ENCODE results near the gene TMEM132A. TPM values are rescaled to one million over a fixed set of nuclear protein-coding genes. Genes with fewer than 3 reads are reported as not detected.

Gene TMEM132A
- total and polyA plus RNA-seq, 9 of the 15 experiments (the other 6 are each of a cell fraction or from before 2014, with no cell fraction given) = 0.04 to 1.1 (median 0.18) TPM; not detected in 4

DNA sequence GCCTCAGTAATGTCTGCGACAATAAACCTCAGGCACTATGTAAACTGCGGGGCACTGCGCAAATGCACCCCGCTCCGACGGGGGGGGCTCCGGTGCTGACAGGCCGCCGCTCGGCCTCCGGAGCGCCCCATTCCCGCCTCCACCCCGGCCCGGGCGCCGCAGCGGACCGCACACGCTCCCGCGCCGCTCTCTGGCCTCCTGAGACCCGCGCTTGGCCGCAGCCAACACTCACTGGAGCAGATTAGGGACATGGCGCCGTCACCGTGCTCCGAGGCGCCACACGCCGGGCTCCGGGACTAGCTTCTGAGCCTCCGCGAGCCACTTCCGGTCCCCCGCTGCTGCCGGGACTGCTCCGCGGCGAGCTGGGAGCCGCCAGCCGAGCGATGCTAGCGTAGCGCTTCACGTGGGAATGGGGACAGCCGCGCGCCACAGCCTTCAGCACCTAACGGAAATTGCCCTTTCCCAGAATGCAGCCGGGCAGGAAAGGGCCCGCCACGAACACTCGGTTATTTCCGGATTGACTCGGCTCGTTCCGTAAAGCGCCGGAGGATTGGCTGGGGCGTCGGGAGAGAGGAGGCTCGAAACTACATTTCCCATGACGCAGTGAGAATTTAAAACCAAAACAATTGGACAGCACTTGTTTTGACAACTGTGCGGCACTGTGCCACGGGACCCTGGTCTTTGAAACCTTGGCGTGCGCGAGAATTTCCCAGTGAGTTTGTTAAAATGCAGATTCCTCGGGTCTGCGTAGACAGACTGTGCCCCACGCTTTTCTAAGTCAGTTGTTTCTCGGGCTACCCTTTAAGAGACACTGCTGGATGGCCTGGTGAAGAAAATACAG lies 17.9 kb upstream of the TMEM132A start, which contains the start of gene PRPF19 (continued):
- TF ChIP-seq ZNF707 (CRISPR knock-in tag; conservative IDR thresholded peaks at IDR 0.05) (no peak), MTF1 (CRISPR knock-in tag; IDR thresholded peaks at IDR 0.05; ENCODE audit: borderline replicate concordance) (no peak), TEAD1 (CRISPR knock-in tag; IDR thresholded peaks at IDR 0.05) (peak in 1 of 2 experiments; percentile 88; a peak in 1 of 4 replicates), MTA1 (IDR thresholded peaks at IDR 0.05; ENCODE audit: borderline replicate concordance) (no peak), ZNF384 (IDR thresholded peaks at IDR 0.05; ENCODE audit: low read depth, low read length) (no peak), NELFE (IDR thresholded peaks at IDR 0.05; ENCODE audit: insufficient read depth, insufficient read length) (no peak), GABPB1 (CRISPR knock-in tag; IDR thresholded peaks at IDR 0.05) (peak; percentile 95), CBX8 (IDR thresholded peaks at IDR 0.05; ENCODE audit: borderline replicate concordance, extremely low read depth, low read depth, low read length, poor library complexity, severe bottlenecking) (no peak), ESRRA (IDR thresholded peaks at IDR 0.05; ENCODE audit: borderline replicate concordance, low read depth) (0 out of 2 replicates have a peak, but pooled peaks have one; percentile 23), ILK (tag; IDR thresholded peaks at IDR 0.05; ENCODE audit: borderline replicate concordance, low read depth) (no peak), U2AF1 (optimal IDR thresholded peaks at IDR 0.05; ENCODE audit: low read depth, low read length) (peak; percentile 46), MCM2 (IDR thresholded peaks at IDR 0.05; ENCODE audit: low read depth) (no peak), CTBP1 (IDR thresholded peaks at IDR 0.05; ENCODE audit: borderline replicate concordance) (peak; percentile 56; the same call in 1 of the 2 replicates), FOXM1 (IDR thresholded peaks at IDR 0.05; ENCODE audit: low read depth) (no peak), FOXM1 (CRISPR knock-in tag; IDR thresholded peaks at IDR 0.05; ENCODE audit: low read depth) (no peak), KDM4B (IDR thresholded peaks at IDR 0.05; ENCODE audit: borderline replicate concordance in 2 of 2, low read depth in 1 of 2) (no peak), PHTF2 (CRISPR knock-in tag; IDR thresholded peaks at IDR 0.05) (no peak)
- TF ChIP-seq, protein P1, sequence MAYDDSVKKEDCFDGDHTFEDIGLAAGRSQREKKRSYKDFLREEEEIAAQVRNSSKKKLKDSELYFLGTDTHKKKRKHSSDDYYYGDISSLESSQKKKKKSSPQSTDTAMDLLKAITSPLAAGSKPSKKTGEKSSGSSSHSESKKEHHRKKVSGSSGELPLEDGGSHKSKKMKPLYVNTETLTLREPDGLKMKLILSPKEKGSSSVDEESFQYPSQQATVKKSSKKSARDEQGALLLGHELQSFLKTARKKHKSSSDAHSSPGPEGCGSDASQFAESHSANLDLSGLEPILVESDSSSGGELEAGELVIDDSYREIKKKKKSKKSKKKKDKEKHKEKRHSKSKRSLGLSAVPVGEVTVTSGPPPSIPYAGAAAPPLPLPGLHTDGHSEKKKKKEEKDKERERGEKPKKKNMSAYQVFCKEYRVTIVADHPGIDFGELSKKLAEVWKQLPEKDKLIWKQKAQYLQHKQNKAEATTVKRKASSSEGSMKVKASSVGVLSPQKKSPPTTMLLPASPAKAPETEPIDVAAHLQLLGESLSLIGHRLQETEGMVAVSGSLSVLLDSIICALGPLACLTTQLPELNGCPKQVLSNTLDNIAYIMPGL (CRISPR knock-in tag; IDR thresholded peaks at IDR 0.05) = peak; percentile 74
- TF ChIP-seq, protein P2, sequence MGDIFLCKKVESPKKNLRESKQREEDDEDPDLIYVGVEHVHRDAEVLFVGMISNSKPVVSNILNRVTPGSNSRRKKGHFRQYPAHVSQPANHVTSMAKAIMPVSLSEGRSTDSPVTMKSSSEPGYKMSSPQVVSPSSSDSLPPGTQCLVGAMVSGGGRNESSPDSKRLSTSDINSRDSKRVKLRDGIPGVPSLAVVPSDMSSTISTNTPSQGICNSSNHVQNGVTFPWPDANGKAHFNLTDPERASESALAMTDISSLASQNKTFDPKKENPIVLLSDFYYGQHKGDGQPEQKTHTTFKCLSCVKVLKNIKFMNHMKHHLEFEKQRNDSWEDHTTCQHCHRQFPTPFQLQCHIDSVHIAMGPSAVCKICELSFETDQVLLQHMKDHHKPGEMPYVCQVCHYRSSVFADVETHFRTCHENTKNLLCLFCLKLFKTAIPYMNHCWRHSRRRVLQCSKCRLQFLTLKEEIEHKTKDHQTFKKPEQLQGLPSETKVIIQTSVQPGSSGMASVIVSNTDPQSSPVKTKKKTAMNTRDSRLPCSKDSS (IDR thresholded peaks at IDR 0.05; ENCODE audit: low read depth, partially characterized antibody) = no peak
- TF ChIP-seq, protein P3, sequence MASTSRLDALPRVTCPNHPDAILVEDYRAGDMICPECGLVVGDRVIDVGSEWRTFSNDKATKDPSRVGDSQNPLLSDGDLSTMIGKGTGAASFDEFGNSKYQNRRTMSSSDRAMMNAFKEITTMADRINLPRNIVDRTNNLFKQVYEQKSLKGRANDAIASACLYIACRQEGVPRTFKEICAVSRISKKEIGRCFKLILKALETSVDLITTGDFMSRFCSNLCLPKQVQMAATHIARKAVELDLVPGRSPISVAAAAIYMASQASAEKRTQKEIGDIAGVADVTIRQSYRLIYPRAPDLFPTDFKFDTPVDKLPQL (IDR thresholded peaks at IDR 0.05; ENCODE audit: extremely low read depth, insufficient read length) = no peak
